Activated CD8-positive, alpha-beta memory T cell treated with anti-CD3 and anti-CD28 coated beads, Interleukin-2, amount 50 U/mL, for 48 hours (primary cell): ENCODE measurements around the gene TTC23.
A peak's percentile ranks its signal among the peaks of the same experiment; 100 is the strongest.

Experiments
- DNase-seq: peaks from one replicate; pipeline ENCODE4 v3.0.0-alpha.2; 2020

The TTC23 gene

GRCh38 chr15:99249270-99249841 lies at the start of gene TTC23:
TTC23 (minus strand) TSS chr15:99249581; CDS start chr15:99228712, 20,869 bp downstream.
- DNase-seq: no peak

GRCh38 chr15:99296386-99296785 lies 47.0 kb upstream of the TTC23 start:
- DNase-seq: no peak

GRCh38 chr15:99295840-99296239 lies 46.5 kb upstream of the TTC23 start:
- no peak for DNase-seq

GRCh38 chr15:99291643-99292042 lies 42.3 kb upstream of the TTC23 start:
- DNase-seq: no peak

DNA sequence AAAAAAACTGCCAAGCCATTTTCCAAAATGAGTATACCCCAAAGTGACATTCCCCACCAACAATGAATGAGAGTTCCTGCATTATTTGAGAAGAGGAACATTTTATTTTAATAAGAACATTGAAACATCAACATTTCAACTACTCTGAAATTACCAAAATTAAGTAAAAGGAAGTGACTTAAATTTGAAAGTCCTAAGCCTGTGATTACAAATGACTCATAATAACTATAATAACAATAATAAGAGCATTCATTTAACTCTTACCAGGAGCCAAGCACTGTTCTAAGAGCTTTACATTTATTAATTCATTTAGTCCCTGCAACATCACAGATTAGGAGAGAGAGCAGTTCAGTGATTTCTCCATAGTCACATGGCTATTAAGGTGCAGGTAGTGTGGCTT lies 34.3 kb upstream of the TTC23 start:
- no peak for DNase-seq

GRCh38 chr15:99282586-99282985 lies 33.2 kb upstream of the TTC23 start:
- no peak for DNase-seq

GRCh38 chr15:99282121-99282520 lies 32.7 kb upstream of the TTC23 start:
- DNase-seq: no peak

GRCh38 chr15:99279827-99280226 lies 30.4 kb upstream of the TTC23 start:
- no peak for DNase-seq

GRCh38 chr15:99279290-99279689 lies 29.9 kb upstream of the TTC23 start:
- DNase-seq: no peak

DNA sequence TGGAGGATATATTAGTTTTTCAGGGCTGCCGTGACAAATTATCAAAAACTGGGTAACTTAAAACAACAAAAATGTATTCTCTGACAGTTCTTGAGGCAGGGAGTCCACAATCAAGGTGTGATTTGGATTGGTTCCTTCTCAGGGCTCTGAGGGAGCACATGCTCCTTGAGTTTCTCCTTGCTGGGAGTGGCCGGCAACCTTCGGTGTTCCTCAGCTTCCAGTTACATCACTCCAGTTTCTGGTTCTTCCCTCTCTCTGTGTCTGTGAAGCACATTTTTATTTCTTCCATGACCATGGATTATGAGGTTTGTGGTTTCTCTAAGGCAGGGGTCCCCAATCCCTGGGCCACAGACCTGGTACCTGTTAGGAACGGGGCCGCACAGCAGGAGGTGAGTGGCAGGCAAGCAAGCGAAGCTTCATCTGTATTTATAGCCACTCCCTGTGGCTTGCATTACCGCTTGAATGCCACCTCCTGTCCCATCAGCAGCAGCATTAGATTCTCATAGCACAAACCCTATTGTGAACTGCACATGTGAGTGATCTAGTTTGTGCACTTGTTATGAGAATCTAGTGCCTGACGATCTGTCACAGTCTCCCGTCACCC lies 26.2 kb upstream of the TTC23 start:
- DNase-seq: no peak

GRCh38 chr15:99275061-99275460 lies 25.7 kb upstream of the TTC23 start:
- no peak for DNase-seq

GRCh38 chr15:99273801-99274200 lies 24.4 kb upstream of the TTC23 start:
- no peak for DNase-seq

DNA sequence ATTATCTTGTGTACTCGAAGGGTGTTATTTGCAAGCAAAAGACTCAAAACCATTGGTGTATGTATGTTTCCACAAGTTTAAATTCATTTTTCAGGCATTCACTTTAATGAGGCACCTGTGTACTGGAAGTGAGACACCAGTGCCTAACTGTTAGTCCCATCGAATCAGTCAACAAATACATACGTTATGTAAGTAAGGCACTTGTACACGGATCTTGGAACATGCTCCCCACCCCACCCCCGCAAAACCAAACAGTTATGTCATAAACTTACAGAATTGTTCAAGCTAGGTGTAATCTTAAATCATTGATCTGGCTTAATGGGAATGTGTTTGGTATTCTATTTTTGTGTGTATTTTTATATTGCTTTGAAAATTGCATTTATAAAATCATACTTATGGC lies 19.1 kb upstream of the TTC23 start:
- DNase-seq: no peak

GRCh38 chr15:99267957-99268356 lies 18.6 kb upstream of the TTC23 start:
- no peak for DNase-seq

DNA sequence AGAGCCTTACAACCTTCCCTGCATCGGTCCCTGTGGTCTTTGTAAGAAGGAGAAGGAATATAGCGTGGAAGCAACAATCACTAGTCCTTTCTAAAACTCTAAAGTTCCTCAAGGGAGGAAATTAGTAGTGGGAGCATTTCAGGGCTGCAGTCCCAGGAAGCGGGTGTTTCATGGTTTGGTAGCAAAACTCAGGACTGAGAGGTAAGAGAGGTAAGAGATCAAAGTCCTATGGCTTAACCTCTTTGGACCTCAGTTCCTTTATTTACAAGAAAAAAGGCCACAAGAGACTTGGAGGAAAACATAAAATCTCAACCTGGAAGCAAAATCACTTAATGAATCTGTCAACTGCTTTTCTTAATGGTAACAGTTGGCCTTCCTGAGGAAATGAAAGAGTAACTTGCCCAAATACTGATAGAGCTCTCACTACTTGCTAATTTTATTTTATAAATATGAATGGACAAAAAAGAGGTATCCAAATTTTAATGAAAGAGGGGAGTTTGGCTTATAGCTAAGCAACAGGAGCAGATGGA lies 16.2 kb upstream of the TTC23 start:
- DNase-seq: no peak

- DNase-seq: no peak
These were observed 14.7 kb upstream of the TTC23 start for GRCh38 chr15:99264125-99264524.

DNA sequence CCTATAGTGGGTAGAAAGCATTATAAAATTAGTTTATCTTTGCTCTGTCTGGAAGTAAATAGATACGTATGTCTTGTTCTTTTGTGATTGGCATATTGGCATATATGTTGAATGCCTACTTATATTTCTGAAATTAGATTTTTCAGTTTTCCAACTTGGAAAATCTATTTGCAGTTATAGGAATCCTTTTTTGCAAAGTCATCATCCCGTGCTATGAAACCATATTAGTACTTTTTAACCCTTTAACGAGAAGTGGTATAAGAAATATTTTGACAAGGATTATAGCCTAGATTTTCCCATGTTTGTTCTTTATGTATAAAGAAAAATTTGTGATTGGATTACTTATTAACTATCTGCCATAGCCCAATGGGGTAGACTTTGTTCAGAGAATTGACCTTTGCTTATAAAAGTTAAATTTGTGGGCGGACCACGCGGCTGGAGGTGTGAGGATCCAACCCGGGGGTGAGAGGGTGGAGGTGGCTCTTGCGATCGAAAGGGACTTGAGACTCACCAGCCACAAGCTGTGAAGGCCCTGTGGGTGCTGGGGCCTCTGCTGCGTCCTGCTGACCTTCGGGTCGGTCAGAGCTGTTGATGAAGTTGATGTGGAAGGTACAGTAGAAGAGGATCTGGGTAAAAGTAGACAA lies 7.8 kb upstream of the TTC23 start:
- DNase-seq: no peak

- DNase-seq: no peak
These were observed 4.2 kb upstream of the TTC23 start for GRCh38 chr15:99253381-99254090.

DNA sequence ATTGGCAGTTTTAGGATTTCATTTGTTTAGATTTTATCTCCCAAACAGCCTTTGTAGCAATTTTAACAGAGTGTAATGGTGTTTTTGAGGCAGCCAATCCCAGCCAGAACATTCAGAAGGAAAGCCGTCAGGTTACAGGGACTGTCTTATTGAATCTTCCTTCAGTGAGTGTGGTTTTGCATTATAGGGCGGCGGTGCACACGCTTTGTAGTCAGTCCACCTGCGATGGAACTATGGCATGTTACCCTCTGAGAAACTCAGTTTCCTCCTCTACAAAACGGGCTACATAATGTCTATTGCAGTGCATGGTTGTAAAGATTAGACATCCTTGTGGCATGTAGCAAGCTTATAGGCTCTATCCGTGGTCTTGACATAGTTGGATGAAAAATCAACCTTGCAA lies 2.9 kb upstream of the TTC23 start:
- no peak for DNase-seq

DNA sequence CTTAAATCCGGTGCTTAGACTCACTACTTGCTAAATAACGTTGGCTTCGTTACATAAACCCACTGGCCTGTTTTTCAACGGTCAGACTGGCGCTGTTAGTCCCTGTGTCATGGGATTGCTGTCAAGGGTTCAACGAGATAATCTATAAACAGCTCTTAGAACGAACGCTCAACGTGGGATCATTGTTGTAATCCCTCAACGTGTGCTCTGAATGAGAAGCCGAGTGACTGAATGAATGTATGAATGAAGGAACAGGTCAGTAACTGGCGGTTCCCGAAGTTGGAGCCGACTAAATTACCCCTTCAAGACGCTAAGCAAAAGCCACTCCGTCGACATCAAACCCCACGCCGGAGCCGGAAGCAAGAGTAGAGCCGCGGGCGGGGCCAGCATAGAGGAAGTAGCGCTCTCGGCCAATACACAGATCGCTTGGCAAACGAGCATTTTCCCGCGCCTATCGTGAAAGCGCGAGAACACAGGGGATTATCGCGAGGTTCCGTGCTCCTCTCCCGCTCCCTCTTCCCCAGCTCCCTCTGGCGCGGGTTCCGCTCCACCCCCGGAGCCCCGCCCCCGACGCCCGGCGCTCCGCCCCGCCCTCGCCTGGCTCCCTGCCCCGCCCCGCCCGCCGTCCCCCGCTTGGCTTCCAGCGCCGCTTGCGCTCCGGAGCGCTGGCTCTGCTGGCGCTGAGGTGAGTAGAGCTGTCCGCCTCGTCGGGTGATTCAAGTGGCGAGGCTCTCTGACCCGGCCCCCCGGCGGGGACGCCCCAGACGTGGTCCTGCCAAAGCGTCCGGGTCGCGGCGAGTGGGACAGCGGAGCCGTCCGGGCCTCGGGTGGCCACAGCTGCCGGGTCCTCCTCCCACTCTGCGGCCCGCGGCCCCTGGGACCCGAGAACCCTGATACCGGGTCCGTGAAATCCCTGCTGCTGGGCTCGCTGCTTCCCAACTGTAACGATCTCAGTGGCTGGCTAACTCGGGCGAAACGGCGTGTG lies 1.8 kb upstream of the TTC23 start, which contains the start of gene LRRC28:
TSS of gene LRRC28 (plus strand) at position 625 of the 985 bp plus-strand sequence. CDS start 4,477 bp downstream, outside the sequence.
- peak; percentile 96 for DNase-seq

GRCh38 chr15:99250494-99250856 lies 1.1 kb upstream of the TTC23 start:
- no peak for DNase-seq

DNA sequence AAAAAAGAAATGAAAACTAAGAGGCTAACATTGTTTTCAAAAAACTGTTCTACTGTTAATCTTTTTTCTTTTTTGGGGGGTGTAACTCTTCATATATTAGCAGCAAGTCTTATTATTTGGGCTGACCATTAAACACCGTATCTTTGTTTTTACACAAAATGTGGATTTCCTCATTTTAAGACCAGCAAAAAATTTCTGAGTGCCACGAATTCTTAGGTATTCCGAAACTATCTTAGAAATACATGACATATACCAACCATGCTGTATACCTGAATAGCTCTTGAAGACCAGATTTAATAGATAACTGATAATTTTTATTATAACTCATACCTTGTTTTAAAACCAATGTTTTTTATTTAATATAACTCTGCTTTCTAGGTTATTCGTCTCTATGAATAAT lies 620 bp upstream of the TTC23 start:
- DNase-seq: no peak
